IPS-18c (cell line): ENCODE measurements around the gene TMSB15C.
A peak's percentile ranks its signal among the peaks of the same experiment; 100 is the strongest.
"Not testable (repeated sequence)": the region's sequence is repeated elsewhere in the genome, so short reads cannot be mapped to it uniquely, and the experiment has no call there.

Source experiments
- H3K4me3 ChIP-seq: 2 replicates; pipeline ENCODE4 v1.7.0; 2013; ENCODE audit warnings: low read depth, mild to moderate bottlenecking, low read length, moderate library complexity; ENCODE audit not compliant: insufficient read depth
- H3K9me3 ChIP-seq: one replicate; pipeline ENCODE4 v1.6.1; 2013; ENCODE audit warnings: mild to moderate bottlenecking, low read length, moderate library complexity; ENCODE audit not compliant: control insufficient read depth, insufficient read depth

TMSB15C gene

DNA sequence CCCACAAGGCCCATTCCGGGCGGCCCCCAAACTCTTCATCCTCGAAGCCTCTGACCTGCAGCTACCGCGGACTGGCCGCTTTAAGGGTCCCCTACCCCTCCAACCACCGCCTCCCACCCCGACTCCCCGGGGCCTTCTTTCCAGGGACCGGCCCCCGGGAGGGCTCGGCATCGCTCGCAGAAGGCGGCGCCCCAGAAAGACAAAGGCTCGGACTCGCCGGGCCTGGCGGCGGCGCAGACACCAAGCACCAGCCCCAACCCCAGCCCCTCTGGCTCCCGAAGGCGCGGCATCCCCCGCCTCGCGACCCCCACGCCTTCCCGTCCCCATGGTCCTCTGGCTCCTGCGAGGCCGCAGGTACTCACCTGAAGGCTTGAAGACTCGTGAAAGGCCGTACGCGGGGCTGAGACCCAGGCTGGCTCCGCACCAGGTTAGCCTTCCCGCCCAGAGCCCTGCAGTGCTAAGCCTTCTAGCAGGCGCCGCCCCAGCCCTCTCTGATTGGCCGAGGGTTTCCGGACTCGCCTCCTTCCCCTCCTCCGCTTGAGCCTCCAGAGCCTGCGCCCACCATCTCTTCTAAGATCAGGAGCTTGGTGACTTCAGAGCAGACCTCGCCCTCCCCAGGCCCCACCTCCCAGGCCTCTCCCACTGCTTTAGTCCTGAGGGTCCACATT lies at the start of gene TMSB15C:
Gene TMSB15C (minus strand): TSS at position 459 of the 668 bp plus-strand sequence.
- not testable (repeated sequence) for H3K4me3 ChIP-seq, H3K9me3 ChIP-seq

GRCh38 chrX:104122829-104123228 lies 46.8 kb upstream of the TMSB15C start:
- no peaks in the 10 kb centered on the region for H3K9me3 ChIP-seq
- no peak overlapping the region for H3K4me3 ChIP-seq

DNA sequence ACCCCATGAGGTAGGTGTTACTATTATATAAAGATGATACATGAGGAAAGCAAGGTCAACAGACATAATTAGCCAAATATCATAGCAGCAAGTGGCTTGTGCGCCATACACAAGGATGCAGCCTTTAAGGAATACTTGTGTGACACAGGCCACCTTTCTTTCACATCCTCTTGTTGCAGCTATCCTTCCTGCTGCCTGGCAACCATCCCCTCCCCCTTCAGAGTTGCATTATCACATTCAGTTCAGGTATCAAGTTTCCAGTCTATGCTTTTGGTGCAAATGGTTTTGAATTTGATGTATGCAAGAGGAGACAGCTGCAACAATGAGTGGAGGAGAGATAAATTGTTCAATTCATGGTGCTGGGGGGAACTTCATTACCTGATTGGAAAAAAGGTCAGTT lies 42.7 kb upstream of the TMSB15C start:
- H3K9me3 ChIP-seq = no peaks in the 10 kb centered on the region
- no peak overlapping the region for H3K4me3 ChIP-seq

- Histone ChIP-seq H3K9me3 (no peaks in the 10 kb centered on the region), H3K4me3 (no peak overlapping the region)
Measured at GRCh38 chrX:104117759-104118158, 41.7 kb upstream of the TMSB15C start.

- Histone ChIP-seq H3K9me3 (peaks cover 3% of the 10 kb centered on the region), H3K4me3 (peak overlapping the region; percentile 72)
Measured at GRCh38 chrX:104113222-104113965, 37.4 kb upstream of the TMSB15C start.

DNA sequence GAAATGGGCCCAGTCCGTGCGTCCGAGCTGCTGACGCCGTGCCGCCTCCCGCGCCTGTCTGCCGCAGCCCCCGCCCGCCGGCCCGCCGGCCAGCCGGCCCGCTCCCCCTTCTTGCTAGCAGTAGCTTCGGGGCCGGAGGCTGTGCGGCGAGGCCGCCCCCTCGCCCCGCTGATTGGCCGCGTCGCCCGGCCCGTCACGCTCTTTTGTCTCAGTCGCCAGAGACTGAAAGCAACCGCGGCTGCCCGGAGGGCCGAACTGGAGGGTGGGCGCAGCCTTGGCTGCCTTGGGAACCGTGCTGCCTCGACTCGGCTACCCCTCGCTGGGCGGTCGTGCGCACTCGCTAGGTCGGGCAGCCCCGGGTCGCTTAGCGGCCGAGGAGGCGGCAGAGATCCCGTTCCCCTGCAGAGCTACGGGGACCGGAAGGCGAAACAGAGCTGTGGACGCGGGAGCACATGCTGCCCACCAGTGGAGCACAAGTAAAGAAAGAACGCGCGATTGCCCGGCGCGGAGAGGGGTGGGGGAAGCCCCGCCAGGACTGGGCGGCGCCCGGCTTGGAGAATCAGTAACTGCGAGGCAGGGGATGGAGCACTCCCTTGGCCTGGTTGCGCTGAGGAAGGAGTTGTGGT lies 36.4 kb upstream of the TMSB15C start, which contains the start of gene ZCCHC18:
Gene ZCCHC18 (plus strand): TSS at position 198 of the 626 bp plus-strand sequence. CDS start 1,589 bp downstream, outside the sequence.
- peaks cover 3% of the 10 kb centered on the region for H3K9me3 ChIP-seq
- H3K4me3 ChIP-seq = peak within 1 kb of the TSS; percentile 72

DNA sequence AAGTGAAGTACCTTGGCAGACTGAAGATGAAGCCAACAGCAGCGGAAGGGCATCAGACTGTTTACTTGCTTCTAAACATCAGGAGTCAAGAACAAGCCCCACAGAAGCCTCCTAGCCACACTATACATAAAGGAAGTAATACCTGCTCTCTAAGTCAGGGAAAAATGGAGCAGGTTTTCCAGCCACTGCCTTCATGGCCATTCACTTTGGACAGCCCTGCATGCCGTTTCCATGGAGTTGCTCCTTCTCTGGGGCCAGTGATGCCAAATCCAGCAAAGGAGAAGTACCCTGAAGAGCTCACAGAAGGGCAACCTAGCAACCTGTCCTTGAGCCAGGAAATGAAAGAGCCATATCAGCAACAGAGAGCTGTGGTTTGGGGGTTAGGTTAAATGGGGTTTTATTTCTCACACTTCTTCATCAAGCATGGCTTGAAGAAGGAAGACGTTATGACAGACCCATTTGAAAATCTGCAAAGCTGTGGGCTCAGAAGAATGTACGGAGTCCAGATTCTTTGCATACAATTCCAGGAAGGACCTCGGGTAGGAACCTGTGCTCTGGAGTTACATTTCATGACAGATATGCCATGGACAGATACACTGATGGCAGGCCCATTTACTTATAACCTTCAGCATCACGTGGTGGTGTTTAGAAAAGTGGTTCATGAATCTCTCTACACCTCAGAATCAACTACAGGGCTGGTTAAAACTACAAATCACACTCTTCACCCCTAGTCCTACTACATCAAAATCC lies 34.6 kb upstream of the TMSB15C start:
- H3K9me3 ChIP-seq, H3K4me3 ChIP-seq: not testable (repeated sequence)

DNA sequence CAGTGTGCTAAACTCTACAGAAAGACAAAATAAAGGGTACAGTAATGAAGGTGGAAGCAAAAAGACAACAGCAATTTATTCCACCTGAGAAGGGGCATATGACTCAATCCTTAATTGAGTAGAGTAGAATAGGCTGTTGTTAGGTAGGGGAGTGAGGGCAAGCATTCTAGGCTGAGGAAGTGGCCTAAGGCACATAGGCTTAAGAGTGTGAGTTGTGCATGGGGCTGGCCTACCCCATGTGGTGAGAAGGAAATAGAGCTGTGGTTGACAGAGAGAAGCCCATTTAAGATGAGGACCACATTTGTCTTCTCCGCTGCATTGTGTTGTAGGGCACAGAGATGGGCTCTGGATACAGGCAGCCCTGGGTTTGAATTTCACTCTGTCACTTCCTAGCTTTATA lies 32.9 kb upstream of the TMSB15C start:
- Histone ChIP-seq H3K9me3 (peaks cover 3% of the 10 kb centered on the region), H3K4me3 (no peak overlapping the region)

DNA sequence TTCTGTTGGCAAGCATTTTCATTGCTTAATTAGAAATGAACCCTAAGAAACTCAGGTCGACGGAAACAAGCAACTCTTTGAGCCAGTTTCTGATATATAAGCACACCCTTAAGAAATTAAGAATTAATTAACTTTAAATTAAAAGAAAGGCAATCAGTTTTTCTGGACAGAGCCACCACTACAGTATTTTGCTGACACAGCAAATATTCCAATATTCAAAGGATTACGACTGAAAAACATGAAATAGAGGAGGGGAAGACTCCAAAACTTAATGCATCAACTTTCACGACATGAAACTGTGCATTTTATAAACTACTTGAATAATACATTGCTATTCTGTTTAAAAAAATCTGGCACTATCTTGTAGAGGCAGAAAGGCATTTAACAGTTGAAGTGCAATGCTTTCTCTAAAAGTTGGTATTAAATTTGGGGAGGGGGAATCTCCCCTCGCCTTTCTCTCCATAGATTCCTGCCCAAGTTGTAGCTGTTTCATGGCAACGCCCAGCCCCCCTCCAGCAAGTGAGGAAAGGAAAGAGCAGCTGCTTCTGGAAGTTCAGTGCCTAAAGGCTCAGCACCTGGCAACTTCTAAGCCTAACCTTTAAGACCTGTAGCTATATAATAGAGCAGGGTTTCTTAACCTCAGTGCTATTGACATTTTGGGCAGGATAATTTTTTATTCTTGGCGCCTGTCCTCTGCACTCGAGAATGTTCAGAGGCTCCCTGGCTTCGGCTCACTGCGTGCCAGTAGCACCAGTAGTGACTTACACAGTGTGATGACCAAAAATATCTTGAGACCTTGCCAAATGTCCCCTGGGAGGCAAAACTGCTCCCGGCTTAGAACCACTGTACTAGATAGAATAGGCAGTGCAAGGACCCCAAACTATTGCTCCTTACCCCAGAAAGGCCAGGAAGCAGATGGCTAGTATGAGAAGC lies 29.6 kb upstream of the TMSB15C start:
- Histone ChIP-seq H3K9me3 (no peaks in the 10 kb centered on the region), H3K4me3 (no peak overlapping the region)

GRCh38 chrX:104104676-104105075 lies 28.6 kb upstream of the TMSB15C start:
- Histone ChIP-seq H3K4me3 (no peak overlapping the region), H3K9me3 (no peaks in the 10 kb centered on the region)

GRCh38 chrX:104098919-104099318 lies 22.9 kb upstream of the TMSB15C start:
- Histone ChIP-seq H3K9me3 (no peaks in the 10 kb centered on the region), H3K4me3 (no peak overlapping the region)

DNA sequence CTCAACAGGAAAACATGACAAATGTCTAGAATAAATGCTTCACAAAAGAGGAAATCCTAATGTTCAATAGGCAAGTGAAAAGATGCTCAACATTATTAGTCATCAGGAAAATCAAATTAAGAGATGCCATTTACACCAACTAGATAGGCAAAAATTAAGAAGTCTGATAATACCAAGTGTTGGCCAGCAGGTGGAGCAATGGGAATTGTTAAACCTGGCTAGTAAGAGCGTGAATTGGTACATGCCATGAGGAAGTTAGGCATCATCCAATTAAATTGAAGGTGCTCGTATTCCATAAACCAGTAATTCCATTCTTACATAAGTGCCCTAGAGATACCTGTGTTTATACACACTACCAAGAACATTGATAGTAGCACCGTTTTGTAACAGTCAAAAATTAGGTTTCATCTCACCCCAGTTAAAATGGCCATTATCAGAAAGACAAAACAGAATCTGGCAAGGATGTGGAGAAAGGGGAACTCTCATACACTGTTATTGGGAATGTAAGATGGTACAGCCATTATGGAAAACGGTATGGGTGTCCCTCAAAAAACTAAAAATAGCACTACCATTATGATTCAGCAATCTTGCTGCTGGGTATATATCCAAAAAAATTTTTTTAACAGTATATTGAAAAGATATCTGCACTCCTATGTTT lies 22.2 kb upstream of the TMSB15C start:
- H3K9me3 ChIP-seq = no peaks in the 10 kb centered on the region
- no peak overlapping the region for H3K4me3 ChIP-seq

DNA sequence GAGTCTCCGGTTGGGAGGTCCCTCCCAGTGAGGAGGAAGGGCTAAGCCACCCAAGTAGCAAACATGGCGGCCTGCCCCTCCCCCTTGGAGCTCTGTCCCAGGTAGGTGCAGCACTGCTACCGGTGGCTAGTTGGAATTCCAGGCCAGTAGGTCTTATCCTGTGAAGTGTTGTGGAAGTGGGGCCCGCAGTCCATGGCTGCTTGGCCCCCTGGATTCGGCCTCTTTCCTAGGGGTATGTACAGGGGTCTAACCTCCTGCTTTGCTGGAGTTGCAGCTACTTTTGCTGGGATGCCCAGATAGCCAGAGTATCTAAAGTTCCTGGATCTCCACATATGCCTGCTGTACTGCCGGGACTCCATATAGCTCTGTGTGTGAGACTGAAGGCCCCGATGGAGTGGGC lies 9.9 kb upstream of the TMSB15C start:
- Histone ChIP-seq H3K4me3 (no peak overlapping the region), H3K9me3 (peaks cover 2% of the 10 kb centered on the region)

DNA sequence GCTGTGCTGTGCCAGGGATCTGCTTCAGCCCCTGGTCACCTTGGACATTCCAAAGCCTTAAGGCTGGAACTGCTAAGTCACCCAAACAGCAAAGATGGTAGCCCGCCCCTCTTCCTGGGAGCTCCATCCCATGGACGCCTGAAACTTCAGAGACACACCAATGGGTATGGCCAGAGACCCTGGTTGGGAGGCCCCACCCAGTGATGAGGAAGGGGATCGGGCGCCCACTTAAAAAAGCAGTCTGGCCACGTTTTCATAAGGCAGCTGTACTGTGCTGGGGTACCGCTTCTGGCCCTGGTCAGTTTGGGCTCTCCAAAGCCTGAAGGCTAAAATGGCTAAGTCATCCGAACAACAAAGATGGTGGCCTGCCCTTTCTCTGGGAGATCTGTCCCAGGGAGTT lies 9.4 kb upstream of the TMSB15C start:
- Histone ChIP-seq H3K9me3 (peaks cover 2% of the 10 kb centered on the region), H3K4me3 (no peak overlapping the region)

GRCh38 chrX:104084534-104085277 lies 8.7 kb upstream of the TMSB15C start:
- peaks cover 2% of the 10 kb centered on the region for H3K9me3 ChIP-seq
- no peak overlapping the region for H3K4me3 ChIP-seq
